HG03469 (cell line): ENCODE results near the gene SPTBN4.

Source experiments
- ATAC-seq: cut with Tn5 transposase; IDR thresholded peaks from one replicate; pipeline ENCODE4 v1.9.1; 2021; ENCODE audit warnings: mild to moderate bottlenecking, moderate library complexity, moderate number of reproducible peaks; ENCODE audit not compliant: unreplicated experiment

SPTBN4 gene

GRCh38 chr19:40600570-40601133, 133.9 kb downstream of the SPTBN4 start:
- no peak for ATAC-seq

GRCh38 chr19:40601134-40601974, 134.6 kb downstream of the SPTBN4 start, which contains the start of gene LTBP4:
Gene LTBP4 (plus strand): TSS chr19:40601369. CDS start chr19:40601388, 19 bp downstream.
- ATAC-seq, result no peak

DNA sequence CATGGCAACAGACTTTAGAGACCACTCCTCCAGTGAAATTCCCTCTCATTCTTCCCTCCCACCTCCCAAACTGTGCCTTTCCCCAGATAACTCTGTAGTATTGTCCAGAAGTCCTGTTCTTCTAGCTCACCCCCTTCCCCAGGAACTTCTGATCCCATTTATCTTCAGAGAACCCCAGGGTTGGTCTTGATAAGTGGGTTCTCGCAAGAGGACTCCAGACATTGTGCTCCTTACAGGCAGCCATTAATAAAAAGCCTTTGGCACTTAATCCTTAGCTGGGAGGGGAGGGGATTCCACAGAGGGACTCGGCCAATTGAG, 136.2 kb downstream of the SPTBN4 start:
- no peak for ATAC-seq

DNA sequence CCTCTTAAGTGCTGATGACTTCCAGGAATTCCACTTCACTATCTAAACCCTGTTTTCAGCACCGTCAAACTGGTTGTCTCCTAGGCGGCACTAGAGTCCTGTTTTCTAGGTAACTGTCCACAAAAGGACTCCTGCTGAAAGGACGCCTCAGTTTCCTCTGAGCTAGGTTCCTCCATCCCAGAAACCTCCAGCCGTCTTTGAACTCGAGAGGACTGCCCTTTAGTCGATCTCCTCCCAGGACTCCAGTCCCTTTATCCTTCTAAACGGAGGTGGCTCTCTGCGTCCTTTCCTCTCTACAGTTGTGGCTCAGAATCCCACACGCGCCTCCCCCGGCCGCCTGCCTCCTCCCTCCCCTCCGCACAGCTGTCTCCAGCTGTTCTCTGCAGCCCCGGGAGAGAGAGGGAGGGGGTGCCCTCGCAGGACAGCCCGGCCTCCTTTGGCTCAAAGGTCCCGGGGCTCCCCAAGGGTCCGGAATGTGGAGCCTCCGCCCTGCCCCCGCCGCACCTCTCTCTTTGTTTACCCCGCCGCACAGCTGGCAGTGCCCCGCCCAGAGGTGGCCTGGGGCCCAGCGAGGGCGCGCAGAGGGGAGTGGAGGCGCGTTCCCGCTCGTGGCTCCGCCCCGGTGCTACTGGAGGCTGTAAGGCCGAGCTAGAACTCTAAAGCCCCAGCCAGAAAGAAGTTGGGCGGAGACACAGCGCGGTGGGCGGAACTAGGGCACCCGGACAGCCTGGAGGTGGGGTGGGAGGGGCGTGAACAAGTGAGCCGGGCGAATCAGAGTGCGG, 136.8 kb downstream of the SPTBN4 start:
- peak; percentile 52 for ATAC-seq

- ATAC-seq, result no peak
Observed at GRCh38 chr19:40604171-40604646, 137.4 kb downstream of the SPTBN4 start.

DNA sequence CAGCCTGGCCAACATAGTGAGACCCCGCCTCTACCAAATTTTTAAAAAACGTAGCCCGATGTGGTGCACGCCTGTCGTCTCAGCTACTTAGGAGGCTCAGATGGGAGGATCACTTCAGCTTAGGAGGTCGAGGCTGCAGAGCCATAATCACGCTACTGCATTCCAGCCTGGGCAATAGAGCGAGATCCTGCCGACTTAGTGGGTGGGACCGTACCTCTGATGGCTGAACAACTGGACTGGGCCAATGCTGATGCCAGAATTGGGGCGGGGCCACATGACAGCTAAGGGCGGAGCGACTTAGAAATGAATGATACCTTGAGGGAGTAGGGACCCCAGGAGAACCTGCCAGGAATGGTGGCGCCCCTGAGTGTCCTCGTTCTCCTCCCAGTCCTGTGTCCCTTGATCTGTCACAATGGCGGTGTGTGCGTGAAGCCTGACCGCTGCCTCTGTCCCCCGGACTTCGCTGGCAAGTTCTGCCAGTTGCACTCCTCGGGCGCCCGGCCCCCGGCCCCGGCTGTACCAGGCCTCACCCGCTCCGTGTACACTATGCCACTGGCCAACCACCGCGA, 137.9 kb downstream of the SPTBN4 start:
- ATAC-seq, result no peak

DNA sequence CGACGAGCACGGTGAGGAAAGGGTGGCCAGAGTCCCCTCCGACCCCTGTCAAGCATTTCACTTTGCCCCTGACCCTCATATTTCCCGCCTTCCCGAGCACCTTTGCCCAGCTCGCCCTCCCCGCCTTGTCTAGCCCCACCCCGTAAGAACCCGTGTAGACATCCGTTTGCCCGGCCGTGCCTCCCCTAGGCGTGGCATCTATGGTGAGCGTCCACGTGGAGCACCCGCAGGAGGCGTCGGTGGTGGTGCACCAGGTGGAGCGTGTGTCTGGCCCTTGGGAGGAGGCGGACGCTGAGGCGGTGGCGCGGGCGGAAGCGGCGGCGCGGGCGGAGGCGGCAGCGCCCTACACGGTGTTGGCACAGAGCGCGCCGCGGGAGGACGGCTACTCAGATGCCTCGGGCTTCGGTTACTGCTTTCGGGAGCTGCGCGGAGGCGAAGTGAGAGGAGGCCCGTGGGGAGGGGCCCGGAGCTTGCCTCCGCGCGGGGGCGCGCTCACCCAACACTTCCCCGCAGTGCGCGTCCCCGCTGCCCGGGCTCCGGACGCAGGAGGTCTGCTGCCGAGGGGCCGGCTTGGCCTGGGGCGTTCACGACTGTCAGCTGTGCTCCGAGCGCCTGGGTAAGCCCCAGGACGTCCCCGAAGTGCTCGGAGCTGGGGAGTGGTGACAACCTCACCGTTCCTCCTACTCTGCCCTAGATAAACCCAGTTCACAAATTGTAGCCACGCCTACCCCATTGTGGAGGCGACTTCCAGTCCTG, 138.6 kb downstream of the SPTBN4 start:
- no peak for ATAC-seq

GRCh38 chr19:40607311-40608239, 140.8 kb downstream of the SPTBN4 start:
- no peak for ATAC-seq

DNA sequence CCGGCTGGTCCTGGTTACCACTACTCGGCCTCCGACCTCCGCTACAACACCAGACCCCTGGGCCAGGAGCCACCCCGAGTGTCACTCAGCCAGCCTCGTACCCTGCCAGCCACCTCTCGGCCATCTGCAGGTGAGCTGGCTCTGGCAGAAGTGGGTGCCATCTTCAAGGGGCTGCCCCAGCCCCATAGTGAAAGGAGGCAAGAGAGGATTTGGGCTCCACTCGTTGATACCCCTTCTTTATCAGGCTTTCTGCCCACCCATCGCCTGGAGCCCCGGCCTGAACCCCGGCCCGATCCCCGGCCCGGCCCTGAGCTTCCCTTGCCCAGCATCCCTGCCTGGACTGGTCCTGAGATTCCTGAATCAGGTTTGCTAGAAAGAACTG, 141.4 kb downstream of the SPTBN4 start:
- no peak for ATAC-seq

DNA sequence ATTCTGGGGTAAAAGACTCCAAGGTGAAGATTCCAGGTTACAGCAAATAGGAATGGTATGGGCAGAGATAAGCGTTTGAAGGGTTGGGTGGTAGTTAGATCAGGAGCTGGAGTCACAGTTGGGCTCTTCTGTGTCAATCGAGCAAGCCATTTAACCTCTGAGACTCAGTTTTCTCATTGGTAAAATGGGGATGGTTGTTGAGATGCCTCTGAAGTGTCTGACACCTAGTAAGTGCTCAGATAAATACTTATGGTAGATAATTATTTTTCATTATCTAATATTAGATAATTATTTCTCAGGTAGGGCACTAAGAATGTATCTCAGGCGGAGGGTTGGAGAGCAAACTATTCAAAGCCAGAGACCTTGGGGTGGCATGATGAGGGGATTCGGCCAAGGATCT, 142.2 kb downstream of the SPTBN4 start:
- ATAC-seq, result no peak

- ATAC-seq, result peak; percentile 31
Observed at GRCh38 chr19:40609561-40610395, 143.0 kb downstream of the SPTBN4 start.

GRCh38 chr19:40610396-40611064, 143.7 kb downstream of the SPTBN4 start:
- ATAC-seq, result no peak

- ATAC-seq, result no peak
Observed at GRCh38 chr19:40611096-40611495, 144.3 kb downstream of the SPTBN4 start.

DNA sequence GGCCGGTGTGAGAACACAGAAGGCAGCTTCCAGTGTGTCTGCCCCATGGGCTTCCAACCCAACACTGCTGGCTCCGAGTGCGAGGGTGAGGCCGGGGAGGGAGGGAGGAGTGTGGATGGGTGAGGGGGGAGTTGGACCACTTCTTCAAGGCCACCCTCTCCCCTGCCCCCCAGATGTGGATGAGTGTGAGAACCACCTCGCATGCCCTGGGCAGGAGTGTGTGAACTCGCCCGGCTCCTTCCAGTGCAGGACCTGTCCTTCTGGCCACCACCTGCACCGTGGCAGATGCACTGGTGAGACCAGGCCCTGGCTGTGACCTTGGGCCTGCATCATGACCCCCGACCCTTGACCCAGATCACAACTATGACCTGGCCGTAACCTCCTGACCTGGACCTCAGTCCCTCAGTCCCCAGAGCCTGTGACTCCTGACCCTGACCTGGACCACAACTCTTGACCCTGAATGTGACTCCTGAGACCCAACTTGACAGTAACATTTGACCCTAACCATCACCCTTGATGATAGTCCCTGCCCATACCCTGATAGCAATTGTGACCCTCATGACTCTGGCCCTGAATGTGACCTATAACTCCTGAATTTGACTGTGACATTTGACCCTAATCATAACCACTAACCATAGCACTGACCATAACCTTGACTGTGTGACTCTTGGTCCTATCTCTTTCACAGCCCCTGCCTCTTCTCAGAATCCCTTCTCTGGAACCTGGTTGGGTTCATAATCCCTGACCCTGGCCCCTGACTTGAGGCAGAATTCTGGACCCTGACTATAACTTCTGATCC, 145.3 kb downstream of the SPTBN4 start:
- ATAC-seq, result no peak

DNA sequence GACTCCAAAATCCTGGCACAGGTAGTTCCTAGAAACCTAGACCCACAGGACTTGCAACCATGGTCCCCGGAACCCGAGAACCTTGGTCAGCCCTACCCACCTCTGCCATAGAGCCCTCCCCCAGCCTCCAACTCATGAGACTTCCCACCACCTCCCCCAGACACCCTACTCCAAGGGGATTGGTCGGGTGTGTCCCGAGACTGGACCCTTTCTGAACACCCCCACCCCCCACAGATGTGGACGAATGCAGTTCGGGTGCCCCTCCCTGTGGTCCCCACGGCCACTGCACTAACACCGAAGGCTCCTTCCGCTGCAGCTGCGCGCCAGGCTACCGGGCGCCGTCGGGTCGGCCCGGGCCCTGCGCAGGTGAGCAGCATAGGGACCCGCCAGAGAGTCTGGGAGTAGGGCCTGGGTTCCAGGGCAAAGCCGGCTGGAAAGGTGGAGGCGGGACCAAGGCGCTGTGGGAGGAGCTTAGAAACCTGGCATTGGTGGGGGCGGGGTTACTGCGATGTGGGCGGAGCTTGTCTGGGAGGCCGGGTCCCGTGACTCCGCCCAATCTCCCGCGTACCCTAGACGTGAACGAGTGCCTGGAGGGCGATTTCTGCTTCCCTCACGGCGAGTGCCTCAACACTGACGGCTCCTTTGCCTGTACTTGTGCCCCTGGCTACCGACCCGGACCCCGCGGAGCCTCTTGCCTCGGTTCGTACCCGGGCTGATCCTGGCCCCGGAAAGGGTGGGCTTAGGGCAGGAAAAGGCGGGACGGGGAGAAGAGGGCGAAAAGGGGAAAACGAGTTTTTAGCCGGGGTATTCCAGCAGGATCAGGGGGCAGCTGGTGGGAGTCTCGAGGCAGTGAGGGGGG, 146.3 kb downstream of the SPTBN4 start:
- no peak for ATAC-seq
